Bladder microvascular endothelial cell (primary cell): ENCODE measurements around the gene PTHLH. TPM values are rescaled to one million over a fixed set of nuclear protein-coding genes. Genes with fewer than 3 reads are reported as not detected.

Experiments used
- total RNA-seq: library from RNA; depleted of rRNA; stranded (reverse); fragments of >200 nt; gene quantifications from 2 replicates; pipeline ENCODE4 v1.2.3, GENCODE V29; 2014

The PTHLH gene
- total RNA-seq, result 0.25 TPM in 1 of 2 replicates, not detected in the other

GRCh38 chr12:27972721-27973120 lies at the start of gene PTHLH:
TSS of gene PTHLH (minus strand) at chr12:27972733. CDS start at chr12:27969494, 3,239 bp downstream.

Other genes with a start within 250 kb of the PTHLH start
- 17.2 and 32.7 TPM in 2 replicates for gene KLHL42, start 192.5 kb downstream of the PTHLH start, total RNA-seq
- gene MANSC4, start 192.5 kb downstream of the PTHLH start, total RNA-seq, result not detected in 2 replicates
- 5.7 and 9.1 TPM in 2 replicates for gene CCDC91, start 217.7 kb upstream of the PTHLH start, total RNA-seq